ENCODE measurements around the gene ADIPOQ. TPM values are rescaled to one million over a fixed set of nuclear protein-coding genes. Genes with fewer than 3 reads are reported as not detected.
"Not testable (repeated sequence)": the region's sequence is repeated elsewhere in the genome, so short reads cannot be mapped to it uniquely, and the experiment has no call there.

ADIPOQ gene
- total and polyA plus RNA-seq, 10 donors = 0.11 to 0.17 (median 0.12) TPM; not detected in 7

DNA sequence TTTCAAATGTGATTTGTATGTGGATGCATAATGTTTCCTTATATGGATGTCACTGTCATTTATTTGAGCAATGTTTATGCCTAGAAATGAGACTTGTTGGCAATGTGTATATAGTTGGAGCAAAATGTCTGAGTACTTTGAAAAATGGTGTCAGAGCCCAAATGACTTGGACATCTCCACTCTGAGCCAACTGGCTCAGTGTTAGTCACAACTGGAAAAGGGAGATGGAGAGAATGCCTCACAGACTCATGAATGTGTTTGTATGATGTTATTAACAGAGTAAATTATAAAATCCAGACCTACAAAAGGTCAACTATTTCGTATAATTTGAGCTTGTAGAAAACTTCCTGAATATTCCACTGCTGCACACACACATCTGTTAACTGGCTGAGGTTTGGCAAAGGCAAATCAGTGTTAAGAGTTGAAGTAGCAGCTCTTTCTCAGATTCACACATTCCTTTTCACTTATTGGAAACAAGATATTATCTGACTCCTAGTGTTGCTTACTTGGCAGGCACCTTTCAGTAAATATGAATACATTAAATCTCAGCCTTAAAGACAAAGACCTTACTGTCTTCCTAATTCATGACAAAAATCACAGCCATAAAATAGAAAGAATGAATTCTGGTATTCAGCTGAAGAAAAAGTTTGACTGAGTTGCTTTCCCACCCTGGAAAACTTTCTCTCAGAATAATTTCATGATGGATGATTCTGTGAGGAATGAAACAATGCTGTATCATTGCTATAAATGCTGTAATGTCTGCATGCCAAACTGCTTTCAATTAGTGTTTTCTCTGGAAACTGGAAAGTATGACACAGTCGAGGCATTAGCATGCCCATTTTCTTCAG is 27.0 kb downstream of the ADIPOQ start:
- H3K4me3 ChIP-seq = no peak overlapping the region
- H3K27ac ChIP-seq = no peak overlapping the region
- TF ChIP-seq, protein P1, sequence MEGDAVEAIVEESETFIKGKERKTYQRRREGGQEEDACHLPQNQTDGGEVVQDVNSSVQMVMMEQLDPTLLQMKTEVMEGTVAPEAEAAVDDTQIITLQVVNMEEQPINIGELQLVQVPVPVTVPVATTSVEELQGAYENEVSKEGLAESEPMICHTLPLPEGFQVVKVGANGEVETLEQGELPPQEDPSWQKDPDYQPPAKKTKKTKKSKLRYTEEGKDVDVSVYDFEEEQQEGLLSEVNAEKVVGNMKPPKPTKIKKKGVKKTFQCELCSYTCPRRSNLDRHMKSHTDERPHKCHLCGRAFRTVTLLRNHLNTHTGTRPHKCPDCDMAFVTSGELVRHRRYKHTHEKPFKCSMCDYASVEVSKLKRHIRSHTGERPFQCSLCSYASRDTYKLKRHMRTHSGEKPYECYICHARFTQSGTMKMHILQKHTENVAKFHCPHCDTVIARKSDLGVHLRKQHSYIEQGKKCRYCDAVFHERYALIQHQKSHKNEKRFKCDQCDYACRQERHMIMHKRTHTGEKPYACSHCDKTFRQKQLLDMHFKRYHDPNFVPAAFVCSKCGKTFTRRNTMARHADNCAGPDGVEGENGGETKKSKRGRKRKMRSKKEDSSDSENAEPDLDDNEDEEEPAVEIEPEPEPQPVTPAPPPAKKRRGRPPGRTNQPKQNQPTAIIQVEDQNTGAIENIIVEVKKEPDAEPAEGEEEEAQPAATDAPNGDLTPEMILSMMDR (IDR thresholded peaks at IDR 0.05 in 8 of 11, conservative IDR thresholded peaks at IDR 0.05 in 3 of 11) = no peak
- TF ChIP-seq POLR2A (IDR thresholded peaks at IDR 0.05) (no peak), POLR2AphosphoS5 (IDR thresholded peaks at IDR 0.05) (no peak)
- no peaks in the 10 kb centered on the region for H3K27me3 ChIP-seq (replicated peaks in 1 of 7)
- intact Hi-C loops (cut with DNase I; ENCODE audit: low total_unique reads) = no loop called here
- no peaks in the 10 kb centered on the region for H3K36me3 ChIP-seq
- peaks cover 5 to 29% (median 15%) of the 10 kb centered on the region in 6 donors for H3K4me1 ChIP-seq
- H3K9me3 ChIP-seq = no peaks in the 10 kb centered on the region
- no peak for DNase-seq
- WGBS, 5 donors = 63 to 88% (median 74%) methylated on average over 2 of the region's 2 CpGs

DNA sequence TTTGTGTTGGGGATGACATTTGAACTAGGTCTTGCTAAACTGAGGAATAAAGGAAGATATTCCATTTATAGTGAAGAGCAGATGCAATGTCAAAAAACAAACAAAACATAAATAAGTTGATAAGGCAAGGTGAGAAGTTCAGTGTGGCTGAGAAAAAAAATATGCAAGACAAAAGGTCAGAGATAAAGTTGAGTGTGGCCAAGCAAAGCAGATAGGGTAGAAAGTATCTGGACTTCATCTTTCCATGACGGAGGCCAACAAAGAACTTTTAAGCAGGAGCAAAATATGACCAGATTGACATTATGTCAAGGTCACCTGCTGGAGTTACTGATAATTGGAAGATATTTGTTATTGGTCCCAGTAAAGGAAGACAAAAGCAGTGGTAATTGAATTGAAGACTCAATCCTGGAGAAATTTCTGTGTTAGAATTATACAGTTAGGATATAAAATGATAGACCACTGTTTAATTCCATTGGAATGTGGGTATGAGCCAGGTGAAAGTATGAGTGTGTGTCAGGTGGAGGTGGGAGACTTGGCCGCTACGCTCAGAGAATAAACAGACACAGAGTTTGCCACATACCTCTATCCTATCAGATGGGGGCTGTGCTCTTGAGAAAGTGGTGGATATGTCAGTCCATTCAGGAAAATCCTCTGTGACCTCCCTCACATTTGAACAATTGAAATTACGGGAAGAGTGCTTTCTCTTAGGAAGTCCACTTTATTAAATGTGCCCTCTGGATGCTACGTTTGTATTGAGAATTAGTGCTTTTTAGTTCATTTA is 28.1 kb downstream of the ADIPOQ start:
- Histone ChIP-seq H3K27ac (peak overlapping the region in 7 of 8 donors; percentile 1 to 70 (median 62)), H3K4me3 (no peak overlapping the region), H3K4me1 (peaks cover 5 to 29% (median 15%) of the 10 kb centered on the region in 6 donors), H3K36me3 (no peaks in the 10 kb centered on the region), H3K9me3 (no peaks in the 10 kb centered on the region), H3K27me3 (replicated peaks in 1 of 7) (no peaks in the 10 kb centered on the region)
- intact Hi-C loops (cut with DNase I; ENCODE audit: low total_unique reads) = no loop called here
- DNase-seq = no peak
- TF ChIP-seq, protein P1 (IDR thresholded peaks at IDR 0.05 in 8 of 11, conservative IDR thresholded peaks at IDR 0.05 in 3 of 11) = no peak
- no peak for TF ChIP-seq POLR2AphosphoS5 (IDR thresholded peaks at IDR 0.05)
- TF ChIP-seq POLR2A (IDR thresholded peaks at IDR 0.05) = no peak
- WGBS, 5 donors = 67 to 80% (median 72%) methylated on average over 5 of the region's 5 CpGs

DNA sequence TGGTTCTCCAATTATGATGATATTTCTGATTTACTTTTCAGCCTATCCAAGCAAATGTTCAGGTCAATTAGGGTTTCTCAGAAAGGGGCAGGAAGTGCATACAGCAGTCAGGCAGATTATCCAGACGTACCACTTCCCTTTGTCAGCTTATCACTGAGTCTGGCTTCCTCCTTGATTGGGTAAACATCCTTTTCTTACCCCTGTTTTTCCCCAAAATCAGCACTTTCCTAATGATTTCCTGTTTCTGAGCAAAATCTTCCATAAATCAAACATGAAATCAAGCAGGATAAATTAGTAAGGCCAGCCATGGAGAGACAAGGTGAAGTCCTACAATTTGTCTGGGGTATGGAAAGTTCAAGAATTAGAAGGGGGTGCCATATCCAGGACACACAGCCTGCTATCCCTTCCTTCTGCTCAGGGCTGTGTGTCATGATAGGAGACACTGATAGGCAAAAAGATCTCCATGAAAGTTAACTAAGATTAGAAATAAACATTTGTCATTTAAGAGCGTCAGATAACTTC is 29.0 kb downstream of the ADIPOQ start:
- Histone ChIP-seq H3K27ac (peak overlapping the region; percentile 1 to 70 (median 58)), H3K27me3 (replicated peaks in 1 of 7) (no peaks in the 10 kb centered on the region), H3K4me1 (peaks cover 5 to 29% (median 15%) of the 10 kb centered on the region in 6 donors), H3K9me3 (no peaks in the 10 kb centered on the region), H3K36me3 (no peaks in the 10 kb centered on the region), H3K4me3 (no peak overlapping the region)
- DNase-seq = no peak
- TF ChIP-seq POLR2AphosphoS5 (IDR thresholded peaks at IDR 0.05) = peak in 1 of 3 donors; percentile 69
- TF ChIP-seq, protein P1 (IDR thresholded peaks at IDR 0.05 in 8 of 11, conservative IDR thresholded peaks at IDR 0.05 in 3 of 11) = no peak
- no peak for TF ChIP-seq POLR2A (IDR thresholded peaks at IDR 0.05)
- intact Hi-C loops (cut with DNase I; ENCODE audit: low total_unique reads) = no loop called here
- WGBS, 5 donors = 28 to 38% (median 37%) methylated on average over 2 of the region's 2 CpGs

DNA sequence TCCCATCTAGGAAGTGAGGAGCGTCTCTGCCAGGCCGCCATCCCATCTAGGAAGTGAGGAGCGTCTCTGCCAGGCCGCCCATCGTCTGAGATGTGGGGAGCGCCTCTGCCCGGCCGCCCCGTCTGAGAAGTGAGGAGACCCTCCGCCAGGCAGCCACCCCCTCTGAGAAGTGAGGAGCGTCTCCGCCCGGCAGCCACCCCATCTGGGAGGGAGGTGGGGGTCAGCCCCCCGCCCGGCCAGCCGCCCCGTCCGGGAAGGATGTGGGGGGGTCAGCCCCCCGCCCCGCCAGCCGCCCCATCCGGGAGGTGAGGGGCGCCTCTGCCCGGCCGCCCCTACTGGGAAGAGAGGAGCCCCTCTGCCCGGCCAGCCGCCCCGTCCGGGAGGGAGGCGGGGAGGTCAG is 31.3 kb downstream of the ADIPOQ start:
- 93 to 98% (median 95%) methylated on average over 8 to 24 of the region's 30 CpGs; no CpG with 5 or more reads in 1 of the 5 donors for WGBS, 5 donors
- DNase-seq; H3K4me3 ChIP-seq; H3K9me3 ChIP-seq; H3K27ac ChIP-seq; H3K27me3 ChIP-seq (replicated peaks in 1 of 7); intact Hi-C loops (cut with DNase I; ENCODE audit: low total_unique reads); H3K36me3 ChIP-seq: not testable (repeated sequence)
- H3K4me1 ChIP-seq = peaks cover 5 to 29% (median 15%) of the 10 kb centered on the region in 6 donors

DNA sequence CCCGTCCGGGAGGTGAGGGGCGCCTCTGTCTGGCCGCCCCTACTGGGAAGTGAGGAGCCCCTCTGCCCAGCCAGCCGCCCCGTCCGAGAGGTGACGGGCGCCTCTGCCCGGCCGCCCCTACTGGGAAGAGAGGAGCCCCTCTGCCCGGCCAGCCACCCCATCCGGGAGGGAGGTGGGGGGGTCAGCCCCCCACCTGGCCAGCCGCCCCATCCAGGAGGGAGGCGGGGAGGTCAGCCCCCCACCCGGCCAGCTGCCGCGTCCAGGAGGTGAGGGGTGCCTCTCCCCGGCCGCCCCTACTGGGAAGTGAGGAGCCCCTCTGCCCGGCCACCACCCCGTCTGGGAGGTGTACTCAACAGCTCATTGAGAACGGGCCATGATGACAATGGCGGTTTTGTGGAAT is 31.7 kb downstream of the ADIPOQ start:
- DNase-seq; intact Hi-C loops (cut with DNase I; ENCODE audit: low total_unique reads): not testable (repeated sequence)

DNA sequence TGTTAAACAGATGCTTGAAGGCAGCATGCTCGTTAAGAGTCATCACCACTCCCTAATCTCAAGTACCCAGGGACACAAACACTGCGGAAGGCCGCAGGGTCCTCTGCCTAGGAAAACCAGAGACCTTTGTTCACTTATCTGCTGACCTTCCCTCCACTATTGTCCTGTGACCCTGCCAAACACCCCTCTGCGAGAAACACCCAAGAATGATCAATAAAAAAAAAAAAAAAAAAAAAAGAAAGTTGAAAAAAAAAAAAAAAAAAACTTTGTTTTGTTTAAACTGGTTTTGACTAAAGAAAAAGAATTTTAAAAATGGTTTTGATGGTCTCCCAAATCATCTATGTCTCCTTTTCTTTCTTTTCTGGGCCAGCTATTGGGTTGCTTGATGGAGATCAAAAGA is 32.3 kb downstream of the ADIPOQ start:
- H3K36me3 ChIP-seq; intact Hi-C loops (cut with DNase I; ENCODE audit: low total_unique reads); H3K9me3 ChIP-seq; H3K4me3 ChIP-seq; DNase-seq; H3K27ac ChIP-seq; H3K27me3 ChIP-seq (replicated peaks in 1 of 7): not testable (repeated sequence)
- 65 to 80% (median 76%) methylated on average over 1 to 3 of the region's 4 CpGs for WGBS, 5 donors
- peaks cover 5 to 27% (median 15%) of the 10 kb centered on the region in 6 donors for H3K4me1 ChIP-seq

More for the DNA sequence above, 31.7 kb downstream of the ADIPOQ start:
- 94 to 100% (median 96%) methylated on average over 8 to 14 of the region's 24 CpGs for WGBS, 5 donors
- H3K36me3 ChIP-seq; H3K27me3 ChIP-seq (replicated peaks in 1 of 7); H3K9me3 ChIP-seq; H3K27ac ChIP-seq; H3K4me3 ChIP-seq: not testable (repeated sequence)
- H3K4me1 ChIP-seq = peaks cover 5 to 29% (median 15%) of the 10 kb centered on the region in 6 donors

Measured in spleen (tissue), 11 donors.